DLD1 (cell line): ENCODE results near the gene EYA2.

Experiments used
- in situ Hi-C: cut with HindIII; loops from 2 replicates; pipeline ENCODE4 v1.10.0; 2017; ENCODE audit warnings: low sequenced_read_pairs

EYA2 gene

DNA sequence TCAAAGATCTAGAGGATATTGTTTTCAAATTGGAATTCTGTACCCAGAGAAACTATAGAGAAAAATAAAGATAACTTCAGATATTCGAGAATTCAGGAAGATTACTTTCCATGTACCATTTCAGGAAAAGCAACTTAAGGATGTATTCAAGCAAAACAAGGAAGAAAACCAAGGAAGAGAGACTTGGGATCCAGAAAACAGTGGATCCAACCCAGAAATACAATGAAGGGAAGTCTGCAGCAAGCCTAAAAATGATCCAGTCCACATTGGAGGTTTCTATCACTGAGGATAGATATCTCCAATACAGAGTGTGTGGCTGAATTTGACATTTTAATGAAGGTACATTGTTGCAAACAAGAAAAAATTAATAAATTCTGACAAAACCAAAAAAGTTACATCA lies 201.0 kb downstream of the EYA2 start:
- in situ Hi-C loops: no loop called here

DNA sequence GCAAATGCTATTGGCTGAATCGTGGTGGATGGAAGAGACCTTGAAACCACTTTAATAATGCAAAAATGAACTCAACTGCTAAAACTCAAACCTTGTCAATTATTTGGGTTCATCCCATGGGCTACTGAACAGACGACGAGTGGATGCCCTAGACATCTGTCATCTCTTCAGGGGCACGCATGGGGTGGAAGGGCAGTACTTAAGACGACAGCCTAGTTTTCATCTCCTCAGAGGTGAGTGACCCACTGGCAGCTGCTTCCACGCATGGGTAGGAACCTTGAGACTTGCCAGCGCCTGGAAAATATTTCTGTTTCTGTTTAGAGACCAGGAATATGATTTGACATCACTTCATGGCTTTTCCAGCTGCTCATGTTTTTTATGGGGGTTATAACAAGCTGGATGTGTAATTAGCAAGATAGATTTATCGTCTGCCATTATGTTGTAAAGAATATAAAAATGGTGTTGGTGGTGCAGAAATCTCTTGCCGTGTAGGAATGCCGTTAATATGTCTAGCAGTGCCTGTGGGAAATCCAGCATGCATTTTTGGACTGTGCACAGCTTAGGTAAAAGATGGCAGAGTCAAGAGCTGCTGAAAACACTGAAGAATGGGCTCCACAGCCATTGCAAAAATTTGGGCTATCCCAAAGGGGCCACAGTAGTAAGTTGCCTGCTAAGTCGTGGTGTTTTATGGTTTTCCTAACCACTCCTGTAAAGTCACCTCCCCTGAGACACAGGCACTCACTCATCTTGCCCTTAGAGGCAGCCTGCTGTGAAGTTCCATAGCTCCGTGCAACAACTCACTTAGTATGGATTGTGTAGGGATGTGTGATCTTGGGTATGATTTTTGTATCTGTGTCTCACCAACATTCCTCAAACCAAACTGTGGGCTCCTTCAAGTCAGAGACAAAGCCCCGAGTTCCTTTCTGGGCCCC lies 203.3 kb downstream of the EYA2 start:
- in situ Hi-C loops: no loop called here

DNA sequence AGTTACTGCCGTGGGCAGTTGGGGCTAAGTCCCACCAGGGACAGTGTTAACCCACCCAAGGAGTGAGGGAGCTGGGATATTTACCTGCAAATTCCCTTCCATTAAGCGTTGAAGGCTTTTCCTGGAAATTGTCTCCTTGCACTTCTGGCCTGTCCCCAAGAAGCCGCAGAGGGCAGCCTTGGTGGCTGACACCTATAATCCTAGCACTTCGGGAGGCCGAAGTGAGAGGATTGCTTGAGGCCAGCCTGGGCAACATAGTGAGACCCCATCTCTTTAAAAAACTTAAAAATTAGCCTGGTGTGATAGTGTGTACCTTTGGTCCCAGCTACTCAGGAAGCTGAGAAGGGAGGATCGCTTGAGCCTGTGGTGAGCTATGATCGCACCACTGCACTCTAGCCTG lies 204.4 kb downstream of the EYA2 start:
- in situ Hi-C loops: no loop called here

DNA sequence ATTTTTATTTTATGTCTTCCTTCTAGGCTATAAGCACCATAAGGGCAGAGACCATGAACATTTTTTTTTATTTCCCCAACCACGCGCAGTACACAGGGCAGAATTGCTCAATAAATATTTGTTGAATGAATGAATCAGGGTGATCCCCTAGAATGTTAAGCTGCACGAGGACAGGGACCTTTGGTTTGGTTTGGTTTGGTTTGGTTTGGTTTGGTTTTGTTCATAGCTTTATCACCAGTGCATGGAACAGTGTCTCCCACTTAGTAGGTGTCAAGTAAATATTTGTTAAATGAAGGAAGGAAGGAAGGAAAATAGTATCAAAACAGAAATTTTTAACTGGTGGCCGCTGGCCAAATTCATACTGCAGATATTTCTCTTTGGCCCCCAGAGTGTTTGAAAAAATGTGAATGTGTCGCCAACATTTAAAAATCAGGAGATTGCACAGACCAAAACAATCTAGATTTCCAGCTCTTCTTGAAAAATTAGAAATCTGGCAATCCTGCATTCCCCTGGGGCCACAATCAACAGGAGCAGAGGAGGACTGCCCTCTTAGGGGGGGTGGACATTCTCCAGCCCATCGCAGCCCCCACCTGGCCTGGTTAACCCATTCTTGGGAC lies 205.3 kb downstream of the EYA2 start:
- in situ Hi-C loops: no loop called here

DNA sequence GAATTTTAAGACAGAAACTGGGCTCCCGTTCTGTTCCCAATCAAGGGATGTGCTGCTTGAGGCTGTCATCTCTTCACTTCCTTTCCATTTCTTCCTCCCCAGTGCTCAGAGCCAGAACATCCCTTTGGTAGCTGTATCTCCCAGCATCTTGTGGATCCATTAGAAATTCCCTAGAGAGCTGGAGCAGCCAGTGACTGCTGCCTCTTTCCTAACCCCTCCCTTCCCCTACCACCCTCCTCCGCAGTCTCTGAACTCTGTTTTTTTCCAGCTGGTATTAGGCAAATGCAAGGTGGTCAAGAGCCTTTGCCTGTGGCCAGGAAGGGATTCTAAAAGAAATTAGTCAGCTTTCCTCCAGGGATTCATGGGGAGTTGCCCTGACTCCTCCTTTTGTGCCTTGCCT lies 208.0 kb downstream of the EYA2 start:
- in situ Hi-C loops: no loop called here

DNA sequence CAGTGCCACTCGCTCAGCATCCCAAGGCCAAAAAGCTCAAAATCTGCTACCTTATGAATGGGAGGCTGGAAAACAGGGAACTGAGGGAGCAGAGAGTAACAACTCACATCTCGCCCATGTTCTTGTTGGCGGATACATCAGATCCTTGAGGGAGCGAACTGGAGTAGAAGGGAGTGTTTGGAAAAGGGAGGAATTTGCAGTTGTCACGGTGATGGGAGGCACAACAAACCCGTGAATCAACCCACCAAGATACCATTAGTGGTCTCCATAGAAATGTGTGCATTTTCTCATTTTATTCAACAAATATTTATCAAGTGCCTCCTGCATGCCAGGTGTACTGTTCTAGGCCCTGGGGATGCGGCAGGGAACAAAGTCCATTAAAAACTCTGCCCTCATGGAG lies 212.1 kb downstream of the EYA2 start:
- in situ Hi-C loops: no loop called here

DNA sequence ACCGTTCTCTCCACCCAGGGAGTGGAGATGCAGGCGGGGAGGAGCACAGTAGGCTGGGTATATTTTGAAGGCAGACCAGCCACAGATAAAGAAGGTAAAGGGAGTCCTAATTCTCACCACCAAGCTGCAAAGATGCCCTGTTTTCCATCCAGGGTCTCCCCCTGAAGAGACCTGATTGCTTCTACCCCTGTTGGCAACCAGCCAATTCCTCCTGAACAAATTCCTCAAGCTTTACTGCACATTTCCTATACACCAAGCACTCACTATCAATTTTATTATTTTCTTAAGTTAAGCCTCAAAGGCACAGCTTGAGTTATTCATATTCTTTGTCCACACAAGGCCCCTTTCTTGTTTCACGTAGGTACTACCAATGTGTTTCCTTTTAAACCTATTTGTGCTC lies 214.4 kb downstream of the EYA2 start:
- in situ Hi-C loops: no loop called here

DNA sequence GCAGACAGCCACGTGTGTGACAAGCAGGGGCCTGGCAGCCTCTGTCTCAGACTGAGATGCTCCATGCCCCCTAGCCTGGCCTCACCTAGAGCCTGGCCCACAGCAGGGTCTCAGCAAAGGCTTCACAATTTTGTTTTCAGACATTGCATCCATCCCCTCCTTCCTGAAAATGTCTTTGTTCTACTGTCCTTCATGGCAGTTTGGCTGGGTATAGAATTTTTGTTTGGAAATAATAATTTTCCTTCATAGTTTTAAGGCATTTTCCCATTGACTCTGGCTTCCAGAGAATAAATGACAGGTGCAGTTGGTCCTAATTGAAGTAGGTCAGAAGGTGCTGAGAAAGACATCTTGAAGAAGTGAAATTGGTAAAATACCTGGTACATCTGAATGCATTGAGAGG lies 216.2 kb downstream of the EYA2 start:
- in situ Hi-C loops: no loop called here

DNA sequence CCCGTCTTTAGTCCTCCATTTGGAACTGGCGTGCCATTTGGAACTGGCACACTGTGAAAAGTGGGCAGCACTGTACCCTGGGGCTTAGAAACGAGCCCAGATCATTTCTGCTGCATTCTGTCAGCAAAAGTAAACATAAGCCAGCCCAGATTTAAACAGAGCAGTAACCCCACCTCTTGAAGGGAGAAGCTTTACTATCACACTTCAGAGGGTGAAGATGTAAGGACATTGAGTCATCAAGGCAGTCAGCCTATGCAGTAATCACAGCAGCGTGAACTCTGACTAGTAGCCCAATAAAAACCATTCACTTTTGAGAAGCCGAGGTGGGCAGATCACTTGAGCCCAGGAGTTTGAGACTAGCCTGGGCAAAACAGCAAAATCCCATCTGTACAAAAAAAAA lies 216.9 kb downstream of the EYA2 start:
- in situ Hi-C loops: no loop called here

DNA sequence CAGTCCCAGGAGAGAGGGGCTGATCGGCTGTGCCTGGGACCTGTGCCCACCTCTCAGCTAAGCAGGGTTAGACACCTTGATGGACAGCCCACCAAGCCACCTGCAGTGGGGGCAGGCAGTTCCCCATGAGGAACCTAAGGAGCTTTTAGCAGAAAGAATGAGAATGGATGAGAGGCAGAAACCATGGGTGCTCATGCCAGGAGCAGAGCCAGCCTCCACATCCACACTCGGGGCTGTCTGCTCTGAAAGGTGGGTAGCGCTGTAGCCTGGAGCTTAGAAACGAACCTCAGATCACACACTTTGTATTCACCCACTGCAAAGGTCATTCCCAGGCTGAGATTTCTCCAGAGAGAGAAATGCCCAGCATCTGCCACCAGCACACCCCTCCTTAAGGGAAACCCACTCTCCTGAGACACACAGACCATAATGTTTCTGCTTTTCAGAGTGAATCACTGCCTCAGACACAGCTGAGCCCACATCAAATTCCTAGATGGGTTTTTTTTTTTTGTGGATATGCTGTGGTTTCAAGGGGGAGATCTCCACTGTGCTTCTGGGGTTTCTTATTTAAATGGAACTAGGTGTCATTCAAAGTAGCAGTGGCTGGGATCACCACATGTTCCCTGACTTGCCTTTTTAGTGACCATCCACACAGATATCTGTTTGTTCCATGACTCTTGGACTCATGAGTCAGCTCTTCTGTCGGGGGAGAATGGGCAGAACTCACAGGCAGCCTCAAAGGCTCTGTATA lies 218.9 kb downstream of the EYA2 start:
- in situ Hi-C loops: no loop called here

DNA sequence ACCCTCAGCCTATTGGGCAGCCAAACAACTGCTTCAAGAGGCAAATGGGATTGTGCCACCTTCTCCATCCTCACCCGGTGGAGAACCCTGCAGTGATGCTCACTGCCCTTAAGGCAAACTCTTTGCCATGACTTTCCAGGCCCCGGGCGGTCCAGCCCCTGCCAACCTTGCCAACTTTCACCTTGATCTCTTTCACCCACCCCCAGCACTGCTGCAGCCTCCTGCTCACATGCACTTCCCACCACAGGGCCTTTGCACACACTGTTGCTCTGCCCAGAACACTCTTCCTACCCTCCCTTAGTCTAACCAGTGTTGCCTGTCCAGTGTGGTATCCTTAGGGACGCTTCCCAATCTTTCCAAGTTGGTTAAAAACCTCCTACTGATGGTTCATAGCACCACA lies 221.1 kb downstream of the EYA2 start:
- in situ Hi-C loops: no loop called here

DNA sequence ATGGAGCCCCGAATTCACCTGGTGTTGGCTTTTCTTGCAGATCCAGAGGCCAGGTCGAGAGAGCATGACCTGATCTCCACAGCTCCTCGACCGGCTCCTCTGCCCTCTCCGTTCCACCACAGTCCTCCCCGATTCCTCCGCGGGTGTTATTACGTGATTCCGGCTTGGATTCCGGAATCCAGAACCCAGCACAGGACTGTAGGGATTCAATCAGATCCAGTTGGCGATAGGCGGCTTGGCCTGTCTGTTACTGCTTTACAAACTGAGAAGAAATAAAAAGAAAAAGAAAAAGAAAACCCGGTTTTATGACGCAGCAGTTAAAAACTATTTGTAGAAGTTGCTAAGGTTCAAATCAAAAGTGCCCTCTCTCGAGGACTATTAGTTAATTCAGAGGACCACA lies 222.7 kb downstream of the EYA2 start:
- in situ Hi-C loops: no loop called here

DNA sequence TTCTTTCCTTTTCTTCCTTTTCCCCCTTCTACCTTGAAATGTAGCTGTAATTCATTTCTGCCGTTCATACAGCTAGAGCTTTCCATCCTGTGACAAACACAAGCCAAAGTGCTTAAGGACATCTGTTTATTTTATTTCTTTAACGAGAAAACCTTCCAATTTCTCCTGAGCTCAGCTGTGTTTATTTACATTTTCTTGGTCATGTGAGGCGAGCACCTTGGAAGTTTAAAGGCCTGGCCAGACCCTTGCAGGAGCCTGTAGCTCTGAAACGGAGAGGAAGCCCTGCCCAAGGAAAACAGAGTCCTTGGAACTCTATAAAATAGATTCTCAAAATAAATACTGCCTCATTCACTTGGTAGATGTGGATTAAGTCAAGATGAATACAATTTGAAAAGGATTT lies 223.1 kb downstream of the EYA2 start:
- in situ Hi-C loops: no loop called here

DNA sequence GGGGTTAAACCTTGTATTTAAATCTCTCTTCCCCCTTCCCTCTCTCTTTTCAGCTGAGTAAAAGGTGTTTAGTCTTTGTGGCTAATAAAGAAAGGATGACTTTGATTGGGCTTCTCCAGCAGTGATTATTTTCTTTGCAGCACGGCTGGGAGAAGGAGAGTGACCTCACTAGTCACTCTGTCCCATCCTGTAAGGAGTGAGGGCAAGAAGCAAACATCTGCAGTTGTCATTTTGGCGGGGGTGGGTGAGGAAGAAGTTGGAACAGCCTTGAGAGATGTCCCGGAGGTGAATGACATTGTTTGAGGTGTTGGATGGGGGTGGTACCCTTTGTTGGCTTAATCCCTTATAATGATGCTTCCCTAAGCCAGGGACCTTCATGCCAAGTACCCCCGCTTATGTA lies 223.6 kb downstream of the EYA2 start:
- in situ Hi-C loops: no loop called here

DNA sequence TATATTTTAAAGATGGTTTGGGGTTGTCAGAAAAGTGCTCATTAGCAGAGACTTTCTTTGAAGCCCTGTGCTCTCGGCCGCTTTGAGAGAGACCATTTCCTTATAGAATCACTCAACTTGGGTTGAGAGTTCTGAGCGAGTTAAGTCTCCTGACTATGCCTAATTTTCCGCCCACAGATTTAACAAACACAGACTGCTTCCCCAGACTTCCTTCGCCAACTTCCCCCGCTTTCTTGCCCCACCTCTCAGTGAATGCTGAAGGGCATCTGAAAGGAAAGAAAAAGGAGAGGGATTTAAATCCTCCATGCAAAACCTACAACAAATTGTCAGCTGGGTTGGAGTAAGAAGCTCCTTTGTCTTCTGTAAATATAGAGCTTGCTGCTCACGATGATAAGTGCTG lies 224.0 kb downstream of the EYA2 start:
- in situ Hi-C loops: no loop called here

DNA sequence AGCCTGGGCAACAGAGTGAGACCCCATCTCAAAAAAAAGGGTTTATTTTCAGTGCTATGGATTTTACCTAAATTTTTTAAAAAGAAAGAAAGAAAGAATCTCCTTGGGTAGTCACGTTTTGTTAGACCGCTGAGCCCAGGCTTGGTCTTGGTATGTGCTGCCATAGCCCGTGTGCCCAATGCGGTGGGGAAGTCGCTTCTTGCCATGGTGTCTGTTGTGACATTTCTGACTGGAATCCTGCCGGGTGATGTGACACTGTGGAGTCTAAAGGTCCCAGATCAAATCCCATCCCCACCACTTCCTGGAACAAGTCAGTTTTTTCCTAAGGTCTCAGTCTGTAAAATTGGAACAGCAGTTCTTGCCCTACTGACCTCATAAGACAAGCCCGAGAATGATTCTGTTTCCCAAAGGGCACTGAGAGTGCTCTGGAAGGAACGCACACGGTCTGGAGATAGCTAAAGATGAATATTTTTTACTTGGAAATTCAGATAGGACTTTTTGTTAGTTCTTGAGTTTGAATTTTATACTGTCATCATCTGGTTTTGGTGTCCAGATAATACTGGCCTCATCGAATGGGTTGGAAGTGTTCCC lies 225.8 kb downstream of the EYA2 start:
- in situ Hi-C loops: no loop called here

DNA sequence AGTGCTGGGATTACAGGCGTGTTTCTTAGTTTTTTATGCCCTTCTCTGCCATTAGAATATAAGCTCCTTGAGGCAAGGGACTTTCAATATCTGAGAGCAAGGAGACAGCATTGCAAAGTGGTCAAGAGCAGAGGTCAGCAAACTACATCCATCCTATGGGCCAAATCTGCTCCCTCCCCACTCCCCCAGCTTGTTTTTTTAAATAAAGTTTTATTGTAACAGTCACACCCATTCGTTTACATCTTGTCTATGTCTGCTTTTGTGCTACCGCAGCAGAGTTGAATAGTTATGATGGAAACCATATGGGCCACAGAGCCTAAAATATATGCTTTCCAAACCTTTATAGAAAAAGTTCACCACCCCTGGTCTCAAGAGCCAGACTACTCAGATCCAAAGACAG lies 227.9 kb downstream of the EYA2 start:
- in situ Hi-C loops: no loop called here

DNA sequence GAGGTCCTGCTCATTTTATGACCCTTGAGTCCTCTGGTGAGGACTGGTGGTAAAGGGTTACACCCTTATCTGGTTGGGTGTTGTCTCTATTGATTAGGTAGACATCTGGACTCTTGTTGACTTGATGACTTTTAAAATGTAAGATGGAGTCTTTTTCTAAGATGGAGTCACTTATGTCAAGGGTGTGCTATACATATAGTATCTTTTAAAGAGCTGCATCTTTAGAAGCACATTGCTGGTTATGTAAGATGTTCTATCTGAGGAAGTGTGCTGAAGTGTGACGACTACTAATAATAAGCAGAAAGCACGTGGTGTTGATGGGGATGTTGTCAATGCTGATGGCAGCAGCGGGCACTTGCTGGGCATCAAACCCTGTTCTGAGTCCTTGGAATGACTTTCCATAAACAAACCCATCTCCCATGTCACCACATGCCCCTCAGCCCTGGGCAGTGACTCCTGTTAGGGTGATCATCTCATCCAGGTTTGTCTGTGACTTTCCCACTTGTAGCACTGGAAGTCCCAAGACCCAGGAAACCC lies 229.6 kb downstream of the EYA2 start:
- in situ Hi-C loops: no loop called here

DNA sequence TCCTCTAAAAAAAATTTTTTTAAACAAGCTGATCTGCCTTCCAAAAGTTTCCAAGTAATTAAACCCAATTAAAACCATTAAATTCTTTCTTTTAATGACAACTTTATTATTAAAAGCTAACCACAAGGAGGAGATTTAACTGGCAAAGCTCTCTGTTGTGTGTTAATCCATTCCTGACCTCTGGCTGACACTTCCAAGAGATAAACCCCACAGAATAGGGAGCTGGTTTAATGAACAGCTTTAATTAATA lies 230.8 kb downstream of the EYA2 start:
- in situ Hi-C loops: loop anchor here (5.0 to 25.0 kb wide), 2 partner anchors 37 to 363 kb away; no protein-coding TSS in a partner anchor

DNA sequence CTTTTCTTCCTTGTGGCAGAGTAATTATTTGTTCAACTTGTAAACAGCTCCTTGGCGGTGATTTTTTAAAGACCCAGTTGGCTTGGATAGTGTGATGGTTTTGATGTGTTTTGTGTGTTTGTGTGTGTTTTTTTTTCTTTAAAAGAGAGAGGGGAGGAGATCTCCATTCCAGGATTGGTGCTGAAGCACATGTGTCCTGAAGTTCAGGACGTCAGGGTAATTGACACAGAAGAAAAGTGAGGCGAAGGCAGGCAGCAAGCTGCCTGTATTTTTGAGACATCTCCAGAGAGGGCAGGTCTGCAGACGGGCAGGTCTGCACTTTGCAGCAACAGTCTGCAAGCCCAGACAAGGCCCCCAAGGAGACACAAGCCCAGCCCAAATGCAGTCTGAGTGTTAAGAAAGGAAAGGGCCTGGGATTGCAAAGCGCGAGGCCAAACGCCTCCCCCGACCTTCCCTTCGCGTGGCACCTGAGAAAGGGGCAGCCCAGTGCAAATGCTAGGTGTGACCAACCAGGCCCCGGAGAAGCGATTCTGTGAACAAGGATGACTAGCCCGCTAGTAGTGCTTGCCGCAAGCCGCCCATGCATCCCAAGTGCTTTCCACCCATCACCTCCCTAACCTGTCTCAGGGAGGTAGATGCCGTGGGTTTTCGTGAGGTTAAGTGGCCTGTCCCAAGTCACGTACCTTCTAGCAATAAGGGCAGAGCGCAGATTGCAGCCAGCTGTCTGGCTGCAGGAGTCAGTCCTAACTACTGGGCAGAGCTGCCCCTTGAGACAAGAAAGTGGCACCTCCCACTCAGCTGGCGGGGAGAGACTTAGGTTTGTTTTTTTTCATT lies 231.3 kb downstream of the EYA2 start:
- in situ Hi-C loops: loop anchor here (5.0 to 25.0 kb wide), 2 partner anchors 36 to 364 kb away; no protein-coding TSS in a partner anchor
